NCI-H2029 (cell line): ENCODE data around the gene RSPRY1.
"Not testable (repeated sequence)": the region's sequence is repeated elsewhere in the genome, so short reads cannot be mapped to it uniquely, and the experiment has no call there.

Experiments
- DNase-seq: peaks from one replicate; lab custom pipeline; 2025; lab: John Stamatoyannopoulos, UW

The RSPRY1 gene

DNA sequence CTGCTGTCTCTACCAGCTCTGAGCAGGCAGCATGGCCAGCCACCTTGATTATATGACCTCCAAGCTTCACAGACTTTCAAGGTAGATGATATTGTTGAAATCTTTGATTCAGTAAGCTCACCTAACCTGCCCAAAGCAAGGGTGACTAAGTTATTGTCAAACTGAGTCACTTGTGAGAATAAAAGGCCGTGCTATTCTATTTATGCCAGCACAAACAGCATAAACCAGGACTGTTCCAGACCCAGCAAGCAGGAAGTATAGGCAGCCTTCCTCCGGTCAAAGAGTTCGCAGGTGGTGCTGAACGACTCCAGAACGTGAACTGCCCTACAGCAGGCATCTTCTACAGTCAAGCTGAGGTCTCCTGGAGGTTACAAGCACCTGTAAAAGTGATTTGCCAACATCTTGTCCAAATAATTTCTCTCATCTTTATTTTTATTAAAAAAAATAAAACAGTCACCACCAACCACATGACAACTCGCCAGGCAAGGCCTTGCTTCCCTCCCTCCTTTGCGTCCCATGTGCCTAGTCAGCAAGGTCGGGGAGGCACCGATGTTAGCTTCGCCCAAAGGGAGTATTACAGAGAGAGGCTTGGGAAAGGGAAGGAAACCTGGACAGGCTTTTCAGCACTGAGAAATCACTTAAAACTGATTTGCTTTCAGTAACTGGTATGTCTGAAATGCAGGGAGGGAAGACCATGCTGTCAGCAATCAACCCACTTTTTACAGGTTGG lies 69.7 kb downstream of the RSPRY1 start:
- DNase-seq: no peak

DNA sequence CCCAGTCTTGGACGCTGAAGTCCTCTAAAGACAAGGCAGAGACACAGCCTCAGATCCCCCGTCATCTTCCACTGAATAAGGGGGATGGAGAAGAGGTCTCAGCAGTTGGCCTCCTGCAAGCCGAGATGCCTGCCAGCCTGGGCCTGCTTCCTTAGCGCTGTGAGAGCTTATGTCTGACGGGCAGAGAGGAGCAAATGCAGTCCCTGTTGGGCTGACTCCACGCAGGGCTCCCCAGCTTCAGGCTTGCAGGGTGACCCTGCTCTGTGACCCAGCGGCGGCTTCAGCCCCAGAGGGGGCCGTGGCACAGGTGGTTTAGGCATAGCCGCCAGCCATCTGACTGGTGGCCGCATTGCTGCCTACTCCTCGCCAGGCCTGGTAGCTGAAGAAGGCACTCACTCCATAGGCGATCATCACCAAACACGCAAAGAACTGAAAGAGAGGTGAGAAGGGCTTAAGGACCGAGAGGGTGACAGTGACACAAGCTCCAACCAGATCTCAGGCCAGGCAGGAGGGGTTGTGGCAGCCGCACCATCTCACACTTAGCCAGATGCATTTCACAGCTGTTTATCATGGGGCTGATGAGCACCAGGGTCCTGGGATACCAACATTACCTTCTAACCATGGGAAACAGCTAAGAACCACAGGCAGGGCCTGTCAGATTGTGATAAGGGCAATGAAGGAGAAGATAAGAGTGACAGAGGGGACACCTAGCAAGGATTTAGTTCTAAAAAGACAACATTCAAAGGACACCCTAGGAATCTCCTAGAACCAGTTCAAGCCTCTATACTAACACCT lies 70.7 kb downstream of the RSPRY1 start:
- no peak for DNase-seq

DNA sequence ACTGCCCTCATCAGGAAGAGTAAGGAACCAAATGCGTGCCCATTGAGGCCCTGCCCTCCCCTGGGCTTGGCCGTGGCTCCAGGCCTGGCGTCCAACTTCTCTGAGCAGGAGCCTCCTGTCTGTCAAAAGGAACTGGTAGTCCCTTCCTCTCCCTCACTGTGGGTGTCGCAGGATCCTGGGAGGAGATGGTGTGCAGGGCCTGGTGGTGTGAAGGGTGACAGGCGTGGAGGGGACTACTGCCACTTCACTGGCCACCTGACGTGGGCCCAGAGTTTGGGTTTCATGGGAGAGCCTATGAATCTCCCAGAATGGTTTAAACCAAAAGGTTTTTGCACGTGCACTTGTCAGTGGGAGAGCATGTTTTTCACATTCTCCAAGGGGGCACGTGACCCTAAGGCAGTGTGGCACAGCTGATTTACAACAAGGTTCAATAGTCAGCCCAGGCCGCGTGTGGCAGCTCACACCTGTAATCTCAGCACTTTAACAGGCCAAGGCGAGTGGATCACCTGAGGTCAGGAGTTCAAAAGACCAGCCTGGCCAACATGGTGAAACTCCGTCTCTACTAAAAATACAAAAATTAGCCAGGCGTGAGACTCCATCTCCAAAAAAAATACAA lies 71.4 kb downstream of the RSPRY1 start:
- DNase-seq: no peak

DNA sequence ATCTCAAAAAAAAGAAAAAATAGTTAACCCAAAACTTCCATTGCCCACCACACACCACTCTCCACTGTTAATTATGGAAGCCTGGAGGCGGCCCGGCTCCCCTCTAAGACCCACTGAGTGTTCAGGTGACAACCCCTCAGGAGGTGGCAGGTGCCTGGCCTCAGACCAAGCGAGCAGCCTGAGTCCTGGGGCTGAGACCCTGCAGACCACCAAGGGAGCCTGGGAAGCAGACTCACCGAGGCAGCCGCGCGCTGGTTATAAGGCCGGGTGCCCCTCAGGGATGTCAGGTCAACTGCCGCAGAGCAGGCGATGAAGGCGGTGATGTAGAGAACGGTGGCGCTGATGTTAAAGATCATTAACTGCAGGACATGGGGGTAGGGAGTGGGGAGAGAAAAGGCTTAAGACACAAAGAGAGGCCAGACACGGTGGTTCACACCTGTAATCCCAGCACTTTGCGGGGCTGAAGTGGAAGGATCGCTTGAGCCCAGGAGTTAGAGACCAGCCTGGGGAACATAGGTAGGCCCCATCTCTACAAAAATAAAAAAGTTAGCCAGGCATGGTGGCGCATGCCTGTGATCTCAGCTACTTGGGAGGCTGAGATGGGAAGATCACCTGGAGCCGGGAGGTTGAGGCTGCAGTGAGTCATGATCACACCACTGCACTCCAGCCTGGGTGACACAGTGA lies 72.2 kb downstream of the RSPRY1 start:
- no peak for DNase-seq

DNA sequence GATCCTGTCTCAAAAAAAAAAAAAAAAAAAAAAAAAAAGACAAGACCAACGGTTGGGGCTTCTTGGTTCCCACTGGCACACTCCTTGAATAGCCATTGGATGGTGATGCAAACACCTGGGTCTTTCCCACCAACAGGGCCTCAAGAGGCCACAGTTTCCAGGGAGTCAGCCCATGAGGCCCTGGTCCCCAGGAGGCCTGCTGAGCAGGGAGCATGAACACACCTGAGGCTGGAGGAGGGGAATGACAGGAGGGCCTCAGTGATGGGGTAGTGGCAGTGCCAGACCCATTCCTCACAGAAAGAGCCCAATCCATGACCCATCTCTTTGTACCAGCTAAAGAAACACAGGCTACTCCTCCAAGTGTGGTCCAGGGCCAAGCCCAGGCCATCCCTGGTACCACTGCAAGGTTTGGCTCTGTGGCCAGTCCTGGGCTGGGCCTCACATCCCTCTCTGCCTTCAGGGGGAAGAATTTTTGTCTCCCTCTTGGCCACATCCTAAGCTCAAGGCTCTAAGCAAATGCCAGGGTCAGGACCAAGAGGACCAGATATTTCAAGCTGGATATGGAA lies 72.9 kb downstream of the RSPRY1 start:
- no peak for DNase-seq

DNA sequence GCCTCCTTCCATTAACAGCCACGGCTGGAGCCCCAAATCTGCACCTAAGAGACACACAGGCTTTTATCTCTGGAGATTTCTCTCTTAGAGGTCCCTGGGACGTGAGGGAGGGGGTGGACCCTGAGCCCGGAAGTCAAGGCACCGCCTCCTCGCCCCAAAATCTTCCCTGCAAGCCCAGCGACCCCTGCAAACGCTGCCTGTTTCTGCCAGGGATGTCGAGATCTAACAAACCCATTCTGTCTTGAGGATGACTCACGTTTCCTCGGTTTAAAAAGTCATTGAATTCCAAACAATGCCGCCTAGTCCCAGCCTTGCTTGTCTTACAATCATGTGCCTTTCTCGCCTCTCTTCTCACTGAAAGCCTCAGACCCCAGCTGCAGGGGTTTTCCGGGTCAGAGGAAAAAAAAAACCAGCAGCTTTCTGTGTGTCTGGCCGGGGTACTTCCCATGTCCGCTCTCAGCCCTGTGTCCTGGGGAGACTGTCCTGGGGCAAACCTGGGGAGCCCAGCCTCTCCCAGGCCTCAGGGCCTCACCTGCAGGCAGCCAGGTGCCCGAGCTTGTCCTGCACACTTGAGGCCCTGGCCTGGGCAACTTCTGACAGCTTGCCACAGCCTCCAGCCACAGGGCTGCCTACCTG lies 74.3 kb downstream of the RSPRY1 start:
- DNase-seq: no peak

DNA sequence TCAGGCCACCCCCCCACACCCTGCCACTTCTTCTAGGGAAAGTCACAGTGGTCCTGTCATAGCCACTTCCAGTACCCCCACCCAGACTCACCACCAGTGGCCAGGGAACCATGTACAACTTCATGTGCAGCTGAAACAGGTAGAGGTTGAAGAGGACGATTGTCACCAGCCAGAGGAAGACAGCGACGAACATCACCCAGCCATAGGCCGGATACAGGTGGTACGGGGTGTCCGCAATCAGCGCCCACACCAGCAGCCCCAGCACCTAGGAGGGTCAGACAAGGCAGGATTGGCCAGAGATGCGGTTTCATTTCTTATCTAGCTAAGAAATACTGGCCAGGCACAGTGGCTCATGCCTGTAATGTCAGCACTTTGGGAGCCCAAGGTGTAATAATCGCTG lies 75.7 kb downstream of the RSPRY1 start:
- no peak for DNase-seq

DNA sequence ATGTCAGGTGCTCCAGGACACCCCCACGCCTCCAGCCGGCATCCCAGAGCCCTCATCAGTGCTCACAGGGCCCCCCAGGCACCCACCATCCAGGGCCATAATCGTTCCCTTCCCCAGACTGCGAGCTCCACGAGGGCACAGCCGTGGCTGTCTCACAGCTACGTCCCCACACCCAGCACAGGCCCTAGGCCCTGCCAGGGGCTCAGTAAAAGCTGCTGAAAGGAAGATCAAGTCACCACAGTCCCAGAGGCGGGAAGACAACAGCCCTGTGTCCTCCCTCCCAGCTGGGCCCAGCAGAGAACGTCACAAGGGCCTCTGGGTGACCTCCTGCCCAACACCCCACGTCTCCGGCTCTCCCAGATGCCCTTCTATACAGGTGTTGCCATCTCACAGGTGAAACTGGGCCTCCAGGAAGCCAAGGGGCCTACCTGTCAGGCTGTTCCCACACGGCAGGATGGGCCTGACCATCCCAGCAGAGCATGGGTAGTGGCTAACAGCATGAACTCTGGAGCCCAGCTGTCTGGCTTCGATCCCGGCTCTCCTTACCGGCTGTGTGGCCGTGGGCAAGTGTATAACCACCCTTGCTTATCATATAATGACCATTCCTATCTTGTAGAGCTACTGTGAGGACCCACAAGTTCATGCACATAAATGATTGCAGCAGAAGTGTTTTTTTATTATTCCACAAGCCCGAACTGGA lies 76.9 kb downstream of the RSPRY1 start:
- no peak for DNase-seq

DNA sequence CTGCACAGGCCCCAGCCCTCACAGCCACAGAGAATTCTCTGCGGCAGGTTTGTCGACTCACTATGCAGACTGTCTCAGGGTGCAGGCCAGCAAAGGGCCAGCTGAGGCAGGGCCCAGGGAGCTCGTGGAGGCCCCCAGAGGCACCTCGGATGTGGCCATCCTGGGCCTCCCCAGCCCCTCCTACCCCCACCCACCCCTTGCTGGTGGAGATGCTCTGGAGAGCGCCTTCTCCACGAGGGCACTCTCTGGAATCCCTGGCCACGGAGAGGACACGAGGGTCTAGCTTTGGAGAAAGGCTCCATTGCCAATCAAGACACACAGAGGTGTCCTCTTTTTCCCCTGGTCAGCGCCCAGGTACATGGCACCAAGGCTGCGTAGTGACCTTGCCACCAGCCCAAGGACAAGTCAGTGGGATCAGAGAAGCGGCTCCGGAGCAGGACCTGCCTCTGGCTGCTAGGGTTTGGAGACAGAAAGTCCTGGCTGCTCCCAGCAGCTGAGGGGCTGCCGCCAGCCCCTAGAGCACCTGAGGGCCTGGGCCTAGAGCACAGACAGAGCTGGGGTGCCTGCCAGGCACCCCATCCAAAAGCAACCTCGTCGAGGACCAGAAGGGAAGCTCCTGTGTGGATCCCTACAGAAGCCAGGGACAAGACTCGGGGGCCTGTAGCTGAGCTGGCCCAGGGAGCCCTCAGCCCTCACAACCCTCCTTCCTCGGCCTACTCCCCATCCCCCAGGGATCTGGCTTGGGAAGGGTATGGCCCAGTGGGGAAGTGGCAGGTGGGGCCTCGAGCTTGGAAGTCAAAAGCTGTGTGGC lies 77.6 kb downstream of the RSPRY1 start:
- no peak for DNase-seq

DNA sequence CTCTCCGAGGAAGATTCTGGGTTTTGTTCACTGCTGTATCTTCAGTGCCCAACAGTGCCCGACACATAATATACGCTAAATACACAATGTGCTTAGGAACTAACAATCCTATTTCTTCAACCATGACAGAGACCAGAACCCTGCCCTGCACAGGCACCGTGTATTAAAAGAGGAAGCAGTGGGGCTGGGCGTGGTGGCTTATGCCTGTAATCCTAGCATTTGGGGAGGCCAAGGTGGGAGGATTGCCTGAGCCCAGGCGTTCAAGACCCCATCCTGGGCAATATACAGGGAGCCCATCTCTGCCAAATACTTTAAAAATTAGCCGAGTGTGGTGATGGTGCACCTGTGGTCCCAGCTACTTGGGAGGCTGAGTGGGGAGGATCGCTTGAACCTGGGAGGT lies 78.3 kb downstream of the RSPRY1 start:
- no peak for DNase-seq

DNA sequence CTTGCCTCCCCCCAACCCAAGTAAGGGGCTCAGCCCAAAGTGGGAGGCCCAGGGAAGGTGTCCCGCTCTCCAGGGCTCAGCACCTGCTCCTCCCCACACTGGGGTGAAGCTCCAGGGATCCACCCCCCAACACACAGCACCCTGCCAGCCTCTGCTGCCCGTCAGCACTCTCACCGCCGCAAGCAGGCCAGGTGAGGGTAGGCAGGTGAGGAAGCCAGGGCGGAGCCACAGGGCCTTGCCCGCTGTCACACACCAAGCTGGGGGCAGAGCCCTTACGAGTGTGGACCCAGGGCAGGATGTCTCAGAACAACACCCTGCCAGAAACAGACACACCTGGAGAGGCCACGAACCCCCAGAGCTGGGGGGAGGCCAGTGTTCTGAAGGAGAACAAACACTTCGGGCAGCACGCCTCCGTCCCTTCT lies 78.8 kb downstream of the RSPRY1 start:
- DNase-seq: peak; percentile 30

DNA sequence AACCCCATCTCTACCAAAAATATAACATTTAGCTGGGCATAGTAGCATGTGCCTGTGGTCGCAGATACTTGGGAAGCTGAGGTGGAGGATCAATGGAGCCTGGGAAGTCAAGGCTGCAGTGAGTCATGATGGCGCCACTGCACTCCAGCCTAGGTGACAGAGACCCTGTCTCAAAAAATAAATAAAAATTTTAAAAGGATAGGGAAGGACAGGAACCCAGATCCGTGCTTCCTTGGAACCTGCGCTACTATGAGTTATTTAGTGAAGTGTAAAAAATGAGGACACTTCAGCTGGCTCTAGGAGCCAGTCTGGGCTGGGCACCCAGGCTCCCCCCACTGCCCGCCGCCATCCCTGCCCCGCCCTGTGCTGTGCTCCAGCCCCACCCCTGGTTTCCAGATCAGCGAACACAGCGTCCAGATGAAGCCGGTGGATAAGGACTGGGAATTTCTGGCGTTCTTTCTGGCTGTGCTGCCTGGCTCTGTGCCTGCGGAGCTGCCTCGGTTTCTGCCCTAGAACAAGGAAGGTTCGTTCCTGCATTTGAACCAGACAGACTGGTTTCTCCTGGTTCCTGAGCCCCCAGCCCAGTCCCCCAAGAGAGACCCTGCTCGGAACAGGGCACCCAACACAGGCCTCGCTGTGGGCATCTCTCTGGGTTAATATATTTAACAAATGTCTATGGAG lies 79.9 kb downstream of the RSPRY1 start:
- peak; percentile 37 for DNase-seq

DNA sequence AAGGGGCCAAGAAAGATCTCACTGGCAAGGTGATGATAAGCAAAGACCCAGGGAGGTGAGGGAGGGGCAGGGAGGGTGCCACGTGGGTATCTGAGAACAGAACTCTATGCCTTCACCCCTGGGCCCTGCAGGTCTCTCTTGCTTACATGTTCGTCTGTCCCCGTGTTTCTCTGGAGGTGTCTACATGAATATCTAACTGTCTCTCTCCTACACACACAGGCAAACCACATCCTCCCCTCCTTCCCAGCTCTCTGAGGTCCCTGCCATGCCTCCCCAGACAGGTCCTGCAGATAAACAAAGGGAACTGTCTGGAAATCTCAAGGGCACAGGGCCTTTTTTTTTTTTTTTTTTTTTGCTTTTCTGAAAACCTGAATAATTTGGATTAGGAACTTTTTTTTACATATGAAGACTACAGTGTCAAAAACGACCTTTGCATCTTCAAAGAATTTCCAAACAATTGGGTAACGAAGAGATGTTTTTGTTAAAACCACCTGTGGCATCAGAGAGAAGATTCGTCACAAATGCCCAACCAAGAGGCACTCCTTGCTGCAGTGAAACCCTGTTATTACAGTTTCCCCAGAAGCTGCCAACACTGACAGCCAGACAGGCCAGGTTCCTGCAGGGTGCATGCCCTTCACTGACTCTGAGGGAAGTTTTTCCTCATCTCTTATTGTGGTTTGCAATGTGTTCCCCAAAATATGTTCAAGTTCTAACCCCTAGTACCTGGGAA lies 80.6 kb downstream of the RSPRY1 start:
- no peak for DNase-seq

DNA sequence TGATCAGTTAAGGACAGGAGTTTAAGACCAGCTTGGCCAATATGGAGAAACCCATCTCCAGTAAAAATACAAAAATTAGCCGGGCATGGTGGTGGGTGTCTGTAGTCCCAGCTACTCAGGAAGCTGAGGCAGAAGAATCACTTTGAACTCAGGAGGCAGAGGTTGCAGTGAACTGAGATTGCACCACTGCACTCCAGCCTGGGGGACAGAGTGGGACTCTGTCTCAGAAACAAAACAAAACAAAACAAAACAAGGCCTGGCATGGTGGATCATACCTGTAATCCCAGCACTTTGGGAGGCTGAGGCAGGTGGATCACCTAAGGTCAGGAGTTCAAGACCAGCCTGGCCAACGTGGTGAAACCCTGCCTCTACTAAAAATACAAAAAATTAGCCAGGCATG lies 81.2 kb downstream of the RSPRY1 start:
- DNase-seq: not testable (repeated sequence)

DNA sequence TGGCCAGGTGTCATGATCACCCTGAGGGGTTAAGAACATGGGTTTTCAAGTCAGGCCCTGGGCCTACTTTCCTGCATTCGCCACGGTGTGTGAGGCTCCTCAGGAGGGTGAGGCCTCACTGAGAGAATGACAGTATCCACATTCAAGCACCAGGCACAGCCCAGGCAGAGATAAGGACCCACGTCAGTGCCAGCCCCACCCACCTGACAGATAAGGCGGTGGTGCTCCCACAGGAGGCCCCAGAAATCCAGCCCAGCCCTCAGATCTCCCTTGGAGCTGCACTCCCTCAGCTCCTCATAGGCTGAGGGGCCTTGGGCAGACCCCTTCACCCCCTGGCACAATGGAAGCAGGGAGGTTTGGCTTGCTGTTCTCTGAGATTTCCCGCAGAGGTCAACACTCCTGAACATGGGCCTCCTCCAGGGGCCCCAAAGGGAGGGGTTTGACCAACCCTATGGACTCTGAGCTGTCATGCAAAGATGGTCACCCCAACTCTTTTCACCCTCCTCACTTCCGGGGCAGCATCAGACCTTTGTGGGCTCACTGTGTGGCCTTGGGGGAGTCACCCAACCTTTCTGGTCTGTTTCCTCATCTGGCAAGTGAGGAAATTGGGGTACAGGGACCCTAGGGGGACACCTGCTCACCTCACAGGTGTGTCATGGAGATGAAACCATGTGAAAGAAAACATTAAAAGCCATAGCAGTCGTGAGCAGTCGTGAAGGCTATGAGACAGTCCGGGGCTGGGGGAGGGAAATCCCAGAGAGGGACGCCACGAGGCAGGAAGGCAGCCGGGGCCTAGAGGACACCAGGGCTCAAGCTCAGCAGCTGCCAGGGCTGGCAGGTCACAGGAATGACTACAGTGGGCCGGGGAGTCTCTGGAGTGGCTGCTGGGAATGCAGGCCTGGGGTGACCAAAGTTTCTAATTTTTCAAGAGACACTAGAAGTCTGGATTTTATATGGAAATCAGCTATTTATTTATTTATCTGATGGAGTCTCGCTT lies 83.0 kb downstream of the RSPRY1 start:
- no peak for DNase-seq

DNA sequence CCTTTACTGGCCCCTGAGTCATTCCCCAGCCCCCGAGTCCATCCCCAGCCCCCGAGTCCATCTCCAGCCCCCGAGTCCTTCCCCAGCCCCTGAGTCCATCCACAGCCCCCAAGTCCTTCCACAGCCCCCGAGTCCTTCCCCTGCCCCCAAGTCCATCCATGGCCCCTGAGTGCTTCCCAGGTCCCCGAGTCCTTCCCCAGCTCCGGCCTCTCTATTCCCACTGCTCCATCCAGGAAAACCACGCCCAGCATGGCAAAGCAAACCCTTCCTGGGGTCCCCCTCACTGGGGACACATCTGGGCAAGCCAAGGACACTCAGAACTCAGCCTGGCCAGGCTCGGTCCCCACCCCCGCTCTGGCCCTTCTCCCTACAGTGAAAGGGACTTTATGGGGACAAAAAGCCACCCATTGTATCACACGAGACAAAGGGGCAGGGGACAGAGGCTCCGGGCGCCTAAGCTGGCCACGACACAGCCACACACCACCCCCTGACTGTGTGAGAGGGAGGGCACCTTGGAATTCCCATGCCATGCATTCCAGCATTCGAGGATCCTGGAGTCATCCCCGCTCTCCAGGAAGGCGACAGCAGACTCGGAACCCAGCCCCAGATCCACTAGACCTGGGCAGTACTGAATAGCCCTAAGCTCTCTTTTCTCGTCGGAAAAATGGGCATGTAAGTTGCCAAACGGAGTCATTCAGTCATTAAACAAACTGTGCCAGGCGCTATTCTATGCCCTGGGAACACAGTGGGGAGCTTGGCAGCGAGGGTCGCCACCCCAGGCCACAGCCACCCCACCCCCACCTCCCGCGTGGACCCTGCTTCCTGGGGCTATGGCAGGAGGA lies 84.3 kb downstream of the RSPRY1 start:
- no peak for DNase-seq

DNA sequence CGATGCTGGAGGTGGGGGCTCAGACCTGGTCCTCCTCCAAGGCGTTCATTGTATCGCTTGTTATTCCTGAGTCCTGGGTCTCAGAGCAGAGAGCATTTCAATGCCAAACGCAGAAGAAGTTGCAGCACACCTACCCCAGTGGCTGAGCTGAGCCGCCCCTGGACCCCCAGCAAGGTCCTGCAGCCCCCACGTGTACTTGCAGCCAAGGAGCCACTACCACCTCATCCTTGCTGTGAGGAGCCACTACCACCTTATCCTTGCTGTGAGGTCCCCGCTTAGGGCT lies 84.9 kb downstream of the RSPRY1 start:
- no peak for DNase-seq
